ENCODE measurements around the gene LGALS7B.
"Not testable (repeated sequence)": the region's sequence is repeated elsewhere in the genome, so short reads cannot be mapped to it uniquely, and the experiment has no call there.

LGALS7B gene

DNA sequence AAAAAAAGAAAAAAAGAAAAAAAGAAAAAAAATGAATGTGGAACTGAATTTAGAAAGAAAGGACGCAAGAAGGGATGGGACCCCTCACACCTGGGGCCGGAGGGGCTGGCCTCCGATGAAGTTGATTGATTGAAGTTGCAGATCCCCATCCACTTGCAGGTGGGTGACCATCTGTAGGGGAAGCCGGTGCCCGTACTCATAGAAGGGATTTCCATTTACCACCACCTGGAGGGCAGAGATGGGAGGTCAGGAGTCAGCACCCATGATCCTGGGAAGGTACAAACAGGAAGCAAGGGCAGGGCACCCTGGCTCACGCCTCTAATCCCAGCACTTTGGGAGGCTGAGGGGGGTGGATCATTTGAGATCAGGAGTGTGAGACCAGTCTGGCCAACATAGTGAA, 17.4 kb downstream of the LGALS7B start:
- H3K27ac ChIP-seq (ENCODE audit: extremely low read depth, low read depth, low read length), result no peak overlapping the region
- no peaks in the 10 kb centered on the region; a peak in 1 of 3 replicates for H3K36me3 ChIP-seq (ENCODE audit: control insufficient read depth in 2 of 2, insufficient read depth in 1 of 2, low read length in 2 of 2)
- no peak overlapping the region for H3K4me3 ChIP-seq (ENCODE audit: low read depth, low read length)
- CTCF ChIA-PET, result no interaction called here
- H3K9me3 ChIP-seq (ENCODE audit: control insufficient read depth, insufficient read depth, low read depth, low read length), result no peaks in the 10 kb centered on the region; the same call in 1 of the 2 replicates
- no peaks in the 10 kb centered on the region for H3K4me1 ChIP-seq (ENCODE audit: control insufficient read depth, insufficient read depth, low read length)
- POLR2A ChIA-PET, result no interaction called here
- no peak for TF ChIP-seq INSM2 (tag by site-specific recombination; IDR thresholded peaks at IDR 0.05)
- no peak for TF ChIP-seq ZNF211 (tag by site-specific recombination; IDR thresholded peaks at IDR 0.05; ENCODE audit: low read depth)
- no peak for TF ChIP-seq KLF16 (tag by site-specific recombination; IDR thresholded peaks at IDR 0.05)
- TF ChIP-seq, protein P1, sequence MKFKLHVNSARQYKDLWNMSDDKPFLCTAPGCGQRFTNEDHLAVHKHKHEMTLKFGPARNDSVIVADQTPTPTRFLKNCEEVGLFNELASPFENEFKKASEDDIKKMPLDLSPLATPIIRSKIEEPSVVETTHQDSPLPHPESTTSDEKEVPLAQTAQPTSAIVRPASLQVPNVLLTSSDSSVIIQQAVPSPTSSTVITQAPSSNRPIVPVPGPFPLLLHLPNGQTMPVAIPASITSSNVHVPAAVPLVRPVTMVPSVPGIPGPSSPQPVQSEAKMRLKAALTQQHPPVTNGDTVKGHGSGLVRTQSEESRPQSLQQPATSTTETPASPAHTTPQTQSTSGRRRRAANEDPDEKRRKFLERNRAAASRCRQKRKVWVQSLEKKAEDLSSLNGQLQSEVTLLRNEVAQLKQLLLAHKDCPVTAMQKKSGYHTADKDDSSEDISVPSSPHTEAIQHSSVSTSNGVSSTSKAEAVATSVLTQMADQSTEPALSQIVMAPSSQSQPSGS (tag by site-specific recombination; IDR thresholded peaks at IDR 0.05; ENCODE audit: low read depth), result no peak
- TF ChIP-seq, protein P2, sequence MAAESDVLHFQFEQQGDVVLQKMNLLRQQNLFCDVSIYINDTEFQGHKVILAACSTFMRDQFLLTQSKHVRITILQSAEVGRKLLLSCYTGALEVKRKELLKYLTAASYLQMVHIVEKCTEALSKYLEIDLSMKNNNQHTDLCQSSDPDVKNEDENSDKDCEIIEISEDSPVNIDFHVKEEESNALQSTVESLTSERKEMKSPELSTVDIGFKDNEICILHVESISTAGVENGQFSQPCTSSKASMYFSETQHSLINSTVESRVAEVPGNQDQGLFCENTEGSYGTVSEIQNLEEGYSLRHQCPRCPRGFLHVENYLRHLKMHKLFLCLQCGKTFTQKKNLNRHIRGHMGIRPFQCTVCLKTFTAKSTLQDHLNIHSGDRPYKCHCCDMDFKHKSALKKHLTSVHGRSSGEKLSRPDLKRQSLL (tag by site-specific recombination; IDR thresholded peaks at IDR 0.05), result no peak
- no peak for TF ChIP-seq ZNF521 (tag by site-specific recombination; IDR thresholded peaks at IDR 0.05)
- TF ChIP-seq SCRT1 (tag by site-specific recombination; IDR thresholded peaks at IDR 0.05; ENCODE audit: borderline replicate concordance), result no peak
- TF ChIP-seq ZNF184 (tag by site-specific recombination; IDR thresholded peaks at IDR 0.05), result no peak
- TF ChIP-seq, protein P3, sequence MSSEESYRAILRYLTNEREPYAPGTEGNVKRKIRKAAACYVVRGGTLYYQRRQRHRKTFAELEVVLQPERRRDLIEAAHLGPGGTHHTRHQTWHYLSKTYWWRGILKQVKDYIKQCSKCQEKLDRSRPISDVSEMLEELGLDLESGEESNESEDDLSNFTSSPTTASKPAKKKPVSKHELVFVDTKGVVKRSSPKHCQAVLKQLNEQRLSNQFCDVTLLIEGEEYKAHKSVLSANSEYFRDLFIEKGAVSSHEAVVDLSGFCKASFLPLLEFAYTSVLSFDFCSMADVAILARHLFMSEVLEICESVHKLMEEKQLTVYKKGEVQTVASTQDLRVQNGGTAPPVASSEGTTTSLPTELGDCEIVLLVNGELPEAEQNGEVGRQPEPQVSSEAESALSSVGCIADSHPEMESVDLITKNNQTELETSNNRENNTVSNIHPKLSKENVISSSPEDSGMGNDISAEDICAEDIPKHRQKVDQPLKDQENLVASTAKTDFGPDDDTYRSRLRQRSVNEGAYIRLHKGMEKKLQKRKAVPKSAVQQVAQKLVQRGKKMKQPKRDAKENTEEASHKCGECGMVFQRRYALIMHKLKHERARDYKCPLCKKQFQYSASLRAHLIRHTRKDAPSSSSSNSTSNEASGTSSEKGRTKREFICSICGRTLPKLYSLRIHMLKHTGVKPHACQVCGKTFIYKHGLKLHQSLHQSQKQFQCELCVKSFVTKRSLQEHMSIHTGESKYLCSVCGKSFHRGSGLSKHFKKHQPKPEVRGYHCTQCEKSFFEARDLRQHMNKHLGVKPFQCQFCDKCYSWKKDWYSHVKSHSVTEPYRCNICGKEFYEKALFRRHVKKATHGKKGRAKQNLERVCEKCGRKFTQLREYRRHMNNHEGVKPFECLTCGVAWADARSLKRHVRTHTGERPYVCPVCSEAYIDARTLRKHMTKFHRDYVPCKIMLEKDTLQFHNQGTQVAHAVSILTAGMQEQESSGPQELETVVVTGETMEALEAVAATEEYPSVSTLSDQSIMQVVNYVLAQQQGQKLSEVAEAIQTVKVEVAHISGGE (tag by site-specific recombination; conservative IDR thresholded peaks at IDR 0.05; ENCODE audit: low read depth), result no peak
- TF ChIP-seq ZFP3 (tag by site-specific recombination; IDR thresholded peaks at IDR 0.05; ENCODE audit: low read depth), result no peak
- TF ChIP-seq YY2 (tag by site-specific recombination; IDR thresholded peaks at IDR 0.05), result no peak

DNA sequence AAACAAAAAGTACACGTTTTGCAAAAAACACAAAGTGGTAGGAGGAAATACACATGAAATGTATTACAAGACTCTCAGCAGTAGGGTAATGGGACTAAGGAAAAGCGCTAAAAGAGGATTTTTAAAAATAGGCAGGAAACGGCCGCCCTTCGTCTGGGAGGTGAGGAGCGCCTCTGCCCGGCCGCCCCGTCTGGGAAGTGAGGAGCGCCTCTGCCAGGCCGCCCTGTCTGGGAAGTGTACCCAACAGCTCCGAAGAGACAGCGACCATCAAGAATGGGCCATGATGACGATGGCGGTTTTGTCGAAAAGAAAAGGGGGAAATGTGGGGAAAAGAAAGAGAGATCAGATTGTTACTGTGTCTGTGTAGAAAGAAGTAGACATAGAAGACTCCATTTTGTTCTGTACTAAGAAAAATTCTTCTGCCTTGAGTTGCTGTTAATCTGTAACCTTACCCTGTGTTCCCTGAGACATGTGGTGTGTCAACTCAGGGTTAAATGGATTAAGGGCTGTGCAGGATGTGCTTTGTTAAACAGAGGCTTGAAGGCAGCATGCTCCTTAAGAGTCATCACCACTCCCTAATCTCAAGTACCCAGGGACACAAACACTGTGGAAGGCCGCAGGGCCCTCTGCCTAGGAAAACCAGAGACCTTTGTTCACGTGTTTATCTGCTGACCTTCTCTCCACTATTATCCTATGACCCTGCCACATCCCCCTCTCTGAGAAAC, 18.5 kb downstream of the LGALS7B start:
- H3K9me3 ChIP-seq (ENCODE audit: control insufficient read depth, insufficient read depth, low read depth, low read length); H3K4me1 ChIP-seq (ENCODE audit: control insufficient read depth, insufficient read depth, low read length); H3K4me3 ChIP-seq (ENCODE audit: low read depth, low read length); H3K27ac ChIP-seq (ENCODE audit: extremely low read depth, low read depth, low read length); H3K36me3 ChIP-seq (ENCODE audit: control insufficient read depth in 2 of 2, insufficient read depth in 1 of 2, low read length in 2 of 2): not testable (repeated sequence)
- CTCF ChIA-PET, result interaction anchor here (0.6 to 0.7 kb wide), 3 partner anchors 13 to 264 kb away, joined by 3 to 5 read pairs (median 4); no protein-coding TSS in a partner anchor
- TF ChIP-seq WT1 (tag by site-specific recombination; IDR thresholded peaks at IDR 0.05) (peak; percentile 62), KLF17 (tag by site-specific recombination; IDR thresholded peaks at IDR 0.05) (peak; percentile 69)
- POLR2A ChIA-PET, result interaction anchor here (0.6 kb wide), 3 partner anchors 11 to 101 kb away, joined by 3 to 4 read pairs (median 3); no protein-coding TSS in a partner anchor
